NOMO-1 (cell line): ENCODE data around the gene TREX2.

Source experiments
- DNase-seq, 2 experiments: peaks; one replicate each; lab custom pipeline; 2025; ENCODE audit not compliant: unreplicated experiment in 2 of 2; lab: John Stamatoyannopoulos, UW

Gene TREX2

GRCh38 chrX:153476666-153477363, 31.0 kb upstream of the TREX2 start:
- no peak for DNase-seq

DNA sequence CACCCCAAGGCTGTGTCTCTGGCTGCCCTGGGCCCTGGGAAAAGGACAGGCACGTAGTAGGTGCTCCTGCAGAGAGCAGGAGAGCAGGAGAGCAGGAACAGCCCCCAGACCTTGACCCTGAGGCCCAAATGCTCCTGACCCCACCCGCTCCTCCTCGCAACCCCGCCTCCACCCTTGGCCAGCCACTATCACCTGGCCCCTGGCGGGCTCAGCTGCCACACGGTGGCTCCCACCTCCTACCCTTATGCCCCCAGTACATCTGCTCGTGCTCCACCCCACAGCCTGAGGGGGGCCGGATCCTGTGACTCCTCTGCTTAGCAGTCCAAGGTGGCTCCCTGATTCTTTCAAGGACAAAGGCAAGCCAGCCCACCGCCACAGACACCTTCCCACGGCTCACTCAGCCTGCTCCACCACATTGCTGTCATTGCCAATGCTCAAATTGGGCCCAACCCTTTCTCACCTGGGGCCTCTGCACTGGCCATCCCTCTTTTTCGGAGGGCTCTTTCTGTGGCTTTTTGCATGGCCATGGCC, 30.0 kb upstream of the TREX2 start:
- DNase-seq, result no peak

- DNase-seq, result no peak
Measured at GRCh38 chrX:153475271-153475670, 29.4 kb upstream of the TREX2 start.

DNA sequence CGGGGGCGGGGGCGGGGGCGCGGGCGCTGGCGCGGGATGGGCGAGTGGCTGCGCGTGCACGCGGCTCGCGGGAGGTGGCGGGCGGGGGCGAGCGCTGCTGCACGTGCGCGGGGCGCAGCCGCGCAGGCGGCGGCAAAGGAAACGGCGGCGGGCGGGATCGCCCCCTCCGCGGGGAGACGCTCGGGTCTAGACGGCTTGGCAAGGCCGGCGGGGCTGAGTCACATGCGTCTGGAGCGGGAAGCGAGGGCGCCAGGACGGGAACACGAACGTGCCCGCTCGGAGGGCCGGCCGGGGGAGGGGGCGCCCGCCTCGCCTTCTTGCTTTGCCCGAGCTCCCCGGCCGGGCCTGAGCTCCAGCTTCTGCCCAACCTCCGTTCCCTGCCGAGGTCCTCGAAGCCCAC, 28.9 kb upstream of the TREX2 start:
- no peak for DNase-seq

DNA sequence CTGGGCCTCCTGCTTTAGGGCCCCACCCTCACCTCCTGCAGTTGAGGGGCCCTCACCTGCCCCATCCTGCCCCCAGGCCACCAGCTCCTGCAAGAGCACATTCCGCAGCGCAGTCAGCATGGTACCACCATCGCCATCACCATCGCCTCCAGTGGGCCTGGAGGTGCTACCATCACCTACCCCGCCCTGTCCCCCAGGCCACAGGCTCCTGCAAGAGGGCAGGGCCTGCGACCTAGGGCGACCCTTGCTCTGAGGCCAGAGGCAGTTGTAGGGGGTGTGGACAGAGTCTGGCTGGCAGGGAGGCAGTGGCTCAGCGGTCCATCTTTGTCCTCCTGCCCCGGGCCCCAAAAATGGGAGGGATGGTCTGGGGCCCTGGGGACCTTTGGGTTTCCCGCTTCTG, 28.4 kb upstream of the TREX2 start:
- no peak for DNase-seq

GRCh38 chrX:153473126-153473525, 27.3 kb upstream of the TREX2 start:
- DNase-seq, result no peak

- no peak for DNase-seq
Measured at GRCh38 chrX:153471663-153472280, 25.9 kb upstream of the TREX2 start.

- DNase-seq, result peak; percentile 65 to 89
Measured at GRCh38 chrX:153470411-153471363, 24.8 kb upstream of the TREX2 start, which contains the start of gene HAUS7. HAUS7 (minus strand) TSS chrX:153470576; CDS start chrX:153470557, 19 bp downstream.

DNA sequence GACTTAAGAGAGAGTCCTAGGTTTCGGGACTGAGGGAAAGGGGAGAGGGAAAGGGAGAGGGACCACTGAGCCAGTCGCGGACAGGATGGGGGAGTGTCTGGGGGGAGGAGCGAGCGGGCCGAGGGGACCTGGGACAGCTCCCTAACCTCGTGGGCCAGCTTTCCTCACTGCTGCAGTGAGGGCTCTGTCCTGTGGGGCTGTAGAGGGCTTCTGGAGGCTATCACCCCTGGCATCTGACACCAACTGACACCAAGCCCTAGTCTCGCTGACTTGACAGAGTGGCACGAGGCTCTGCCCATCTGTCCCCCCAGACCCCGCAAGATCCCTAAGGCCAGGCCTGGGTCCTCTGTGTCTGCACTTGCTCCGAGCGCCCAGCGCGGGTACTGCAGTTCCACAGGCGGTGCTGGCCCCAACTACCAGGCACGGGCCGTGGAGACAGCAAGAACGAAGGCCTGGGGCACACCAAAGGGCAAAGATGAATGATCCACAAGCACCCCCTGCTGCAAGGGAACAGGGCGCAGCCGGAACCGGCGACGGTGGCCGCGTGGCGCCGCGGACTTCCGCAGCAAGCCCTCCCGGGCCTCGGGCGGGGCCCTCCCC, 24.1 kb upstream of the TREX2 start:
- DNase-seq, result peak in 1 of 2 experiments; percentile 8

DNA sequence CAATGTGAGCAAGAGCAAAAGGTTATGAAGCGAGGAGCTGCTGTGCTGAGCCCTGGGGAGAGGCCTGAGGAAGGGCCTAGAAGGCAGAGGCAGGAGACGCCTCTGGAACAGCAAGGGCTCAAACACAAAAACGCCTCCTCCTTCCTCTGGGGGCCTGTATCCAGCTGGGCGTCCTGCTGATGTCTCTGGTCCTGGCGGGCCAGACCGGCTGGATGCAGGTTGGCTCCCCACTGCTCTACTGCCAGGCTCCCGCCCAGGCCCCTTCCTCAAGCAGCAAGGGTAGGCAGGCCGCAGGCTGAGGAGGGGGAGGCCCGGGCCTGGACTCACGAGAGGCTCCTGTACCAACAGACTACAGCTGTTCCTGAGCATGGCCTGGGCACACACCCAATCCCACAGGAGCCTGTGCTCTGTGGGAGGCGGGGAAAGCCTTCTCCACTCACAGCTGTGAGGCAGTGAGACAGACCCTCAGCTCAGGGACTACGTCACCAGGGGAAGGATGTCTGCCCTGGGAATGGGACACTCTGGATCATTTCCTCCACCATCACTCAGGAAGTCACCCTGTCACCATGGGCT, 22.2 kb upstream of the TREX2 start:
- no peak for DNase-seq

GRCh38 chrX:153465691-153466380, 20.0 kb upstream of the TREX2 start:
- DNase-seq, result no peak

DNA sequence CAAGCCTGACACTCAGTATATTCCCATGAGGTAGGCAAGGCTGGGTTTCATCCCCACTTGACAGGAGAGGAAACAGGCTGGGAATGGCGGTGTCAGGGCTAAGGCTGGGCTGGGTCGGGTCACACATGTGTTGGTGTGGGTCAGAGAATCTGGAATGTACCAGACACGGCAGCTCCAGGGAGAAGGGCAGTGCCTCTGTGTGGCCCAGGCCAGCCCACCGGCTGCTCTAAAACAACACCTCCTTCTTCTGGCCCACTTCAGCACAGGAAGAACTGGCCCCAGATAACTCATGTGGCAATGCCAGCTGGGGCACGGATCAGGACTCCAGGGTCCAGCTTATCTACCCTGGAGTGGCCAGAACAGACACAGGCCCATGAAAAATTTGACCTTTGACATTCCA, 18.3 kb upstream of the TREX2 start:
- no peak for DNase-seq

GRCh38 chrX:153463556-153463955, 17.7 kb upstream of the TREX2 start:
- DNase-seq, result no peak

- DNase-seq, result no peak
Measured at GRCh38 chrX:153463031-153463430, 17.2 kb upstream of the TREX2 start.

- DNase-seq, result no peak
Measured at GRCh38 chrX:153462291-153462690, 16.4 kb upstream of the TREX2 start.

- no peak for DNase-seq
Measured at GRCh38 chrX:153460826-153461225, 15.0 kb upstream of the TREX2 start.

DNA sequence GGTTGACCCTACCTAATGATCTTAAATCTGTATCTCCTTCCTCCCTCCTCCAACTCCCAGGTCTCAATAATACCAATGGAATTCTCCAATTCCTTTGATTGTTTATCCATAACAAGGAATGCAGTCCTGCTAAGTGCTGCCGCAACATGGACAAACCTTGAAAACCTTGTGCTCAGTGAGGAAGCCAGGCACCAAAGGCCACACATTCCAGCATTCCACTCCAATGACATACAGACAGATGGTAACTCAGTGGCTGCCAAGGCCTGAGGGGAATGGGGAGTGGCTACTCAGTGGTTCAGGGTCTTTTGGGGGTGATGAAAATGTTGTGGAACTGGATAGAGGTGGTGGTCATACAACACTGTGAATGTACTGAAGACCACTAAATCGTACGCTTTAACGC, 14.1 kb upstream of the TREX2 start:
- DNase-seq, result no peak

DNA sequence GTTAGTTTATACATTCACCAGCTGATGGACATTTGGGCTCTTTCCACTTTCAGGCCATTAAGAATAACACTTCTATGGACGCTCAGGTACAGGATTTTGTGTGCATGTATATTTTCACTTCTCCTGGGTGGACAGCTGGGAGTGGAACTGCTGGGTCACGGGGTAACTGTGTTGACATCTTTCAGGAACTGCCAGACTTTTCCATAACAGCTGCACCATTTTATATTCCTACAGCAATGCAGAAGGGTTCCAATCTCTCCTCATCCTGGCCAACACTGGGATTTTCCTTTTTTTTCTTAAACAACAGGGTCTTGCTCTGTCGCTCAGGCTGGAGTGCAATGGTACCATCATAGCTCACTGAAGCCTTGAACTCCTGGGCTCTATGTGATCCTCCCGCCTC, 12.6 kb upstream of the TREX2 start:
- DNase-seq, result no peak

- DNase-seq, result no peak
Measured at GRCh38 chrX:153457827-153458466, 12.1 kb upstream of the TREX2 start.
